ENCODE results near the gene CYB5B. TPM values are rescaled to one million over a fixed set of nuclear protein-coding genes. Genes with fewer than 3 reads are reported as not detected.

The CYB5B gene
- total and polyA plus RNA-seq, 12 donors = 153 to 1,039 (median 465) TPM

DNA sequence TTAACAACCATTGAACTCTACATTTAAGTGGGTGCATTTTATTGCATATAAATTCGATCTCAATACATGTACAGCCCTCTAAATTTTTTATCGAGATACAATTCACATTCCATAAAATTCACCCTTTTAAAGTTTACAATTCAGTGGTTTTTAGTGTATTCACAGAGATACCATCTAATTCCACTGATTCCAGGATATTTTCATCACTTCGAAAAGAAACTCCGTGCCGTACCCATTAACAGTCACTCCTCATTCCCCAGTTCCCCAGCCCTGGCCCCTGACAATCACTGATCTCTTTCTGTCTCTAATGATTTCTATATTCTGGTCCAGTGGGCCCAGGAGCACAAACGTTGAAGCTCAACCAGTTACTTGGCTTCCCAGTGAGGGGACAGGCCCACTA, 61.4 kb downstream of the CYB5B start:
- WGBS, 4 donors = 89 to 94% (median 92%) methylated on average over 6 of the region's 6 CpGs
- Histone ChIP-seq H3K27ac (no peak overlapping the region), H3K27me3 (no peaks in the 10 kb centered on the region), H3K36me3 (replicated peaks in 1 of 2) (no peaks in the 10 kb centered on the region), H3K4me3 (no peak overlapping the region), H3K4me1 (replicated peaks in 1 of 2) (peaks cover 0 to 14% of the 10 kb centered on the region in 2 donors), H3K9me3 (replicated peaks in 1 of 3) (no peaks in the 10 kb centered on the region)
- DNase-seq = no peak
- TF ChIP-seq POLR2A (IDR thresholded peaks at IDR 0.05) = no peak
- TF ChIP-seq, protein P1, sequence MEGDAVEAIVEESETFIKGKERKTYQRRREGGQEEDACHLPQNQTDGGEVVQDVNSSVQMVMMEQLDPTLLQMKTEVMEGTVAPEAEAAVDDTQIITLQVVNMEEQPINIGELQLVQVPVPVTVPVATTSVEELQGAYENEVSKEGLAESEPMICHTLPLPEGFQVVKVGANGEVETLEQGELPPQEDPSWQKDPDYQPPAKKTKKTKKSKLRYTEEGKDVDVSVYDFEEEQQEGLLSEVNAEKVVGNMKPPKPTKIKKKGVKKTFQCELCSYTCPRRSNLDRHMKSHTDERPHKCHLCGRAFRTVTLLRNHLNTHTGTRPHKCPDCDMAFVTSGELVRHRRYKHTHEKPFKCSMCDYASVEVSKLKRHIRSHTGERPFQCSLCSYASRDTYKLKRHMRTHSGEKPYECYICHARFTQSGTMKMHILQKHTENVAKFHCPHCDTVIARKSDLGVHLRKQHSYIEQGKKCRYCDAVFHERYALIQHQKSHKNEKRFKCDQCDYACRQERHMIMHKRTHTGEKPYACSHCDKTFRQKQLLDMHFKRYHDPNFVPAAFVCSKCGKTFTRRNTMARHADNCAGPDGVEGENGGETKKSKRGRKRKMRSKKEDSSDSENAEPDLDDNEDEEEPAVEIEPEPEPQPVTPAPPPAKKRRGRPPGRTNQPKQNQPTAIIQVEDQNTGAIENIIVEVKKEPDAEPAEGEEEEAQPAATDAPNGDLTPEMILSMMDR (IDR thresholded peaks at IDR 0.05) = no peak
- intact Hi-C loops (cut with DNase I) = loop anchor here in 1 of 2 donors (10.0 kb wide), 1 partner anchor 91 kb away; no protein-coding TSS in a partner anchor

DNA sequence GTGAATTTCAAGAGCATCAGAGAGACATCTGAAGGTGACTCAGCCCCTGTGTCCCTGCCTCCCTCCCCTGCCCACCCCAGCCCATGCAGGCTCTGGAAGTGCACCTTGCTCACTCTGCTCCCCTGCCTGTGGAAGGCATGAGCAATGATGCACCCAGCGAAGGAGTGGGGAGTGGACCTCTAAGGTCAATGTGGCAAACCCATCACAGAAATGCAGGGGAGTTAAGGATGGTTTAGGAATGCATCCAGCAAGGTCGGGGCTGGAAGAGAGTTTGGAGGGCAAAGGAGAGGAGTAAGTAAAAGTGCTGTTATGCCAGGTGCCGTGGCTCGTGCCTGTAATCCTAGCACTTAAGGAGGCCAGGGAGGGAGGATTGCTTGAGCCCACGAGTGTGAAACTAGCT, 61.9 kb downstream of the CYB5B start:
- H3K36me3 ChIP-seq (replicated peaks in 1 of 2) = no peaks in the 10 kb centered on the region
- no peak overlapping the region for H3K27ac ChIP-seq
- H3K4me1 ChIP-seq (replicated peaks in 1 of 2) = peaks cover 0 to 14% of the 10 kb centered on the region in 2 donors
- H3K27me3 ChIP-seq = no peaks in the 10 kb centered on the region
- intact Hi-C loops (cut with DNase I) = loop anchor here in 1 of 2 donors (10.0 kb wide), 1 partner anchor 91 kb away; no protein-coding TSS in a partner anchor
- DNase-seq = no peak
- 68 to 87% (median 82%) methylated on average over 5 of the region's 5 CpGs for WGBS, 4 donors
- no peak overlapping the region for H3K4me3 ChIP-seq
- no peaks in the 10 kb centered on the region for H3K9me3 ChIP-seq (replicated peaks in 1 of 3)
- TF ChIP-seq, protein P1 (IDR thresholded peaks at IDR 0.05) = no peak
- TF ChIP-seq POLR2A (IDR thresholded peaks at IDR 0.05) = no peak

DNA sequence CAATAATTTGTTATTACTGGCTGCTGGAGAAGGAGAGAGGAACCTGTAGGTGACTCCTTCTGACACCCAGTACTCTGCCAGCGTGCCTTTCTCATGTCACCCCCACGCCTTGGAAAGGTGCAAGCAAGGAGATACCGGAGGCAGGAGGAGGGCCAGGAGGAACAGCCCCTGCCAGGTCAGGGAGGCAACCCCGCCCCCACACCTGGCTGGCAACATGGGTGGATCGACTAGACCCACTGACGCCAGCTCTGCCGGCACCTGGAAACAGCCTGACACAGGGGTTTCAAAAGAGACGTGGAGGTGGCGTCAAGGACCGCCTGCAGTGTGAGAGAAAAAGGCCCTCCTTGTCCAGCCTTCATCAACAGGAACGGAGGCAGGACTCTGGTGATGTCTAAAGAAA, 62.3 kb downstream of the CYB5B start:
- TF ChIP-seq POLR2A (IDR thresholded peaks at IDR 0.05) = no peak
- TF ChIP-seq, protein P1 (IDR thresholded peaks at IDR 0.05) = no peak
- Histone ChIP-seq H3K27me3 (no peaks in the 10 kb centered on the region), H3K27ac (no peak overlapping the region), H3K4me3 (no peak overlapping the region), H3K4me1 (replicated peaks in 1 of 2) (peaks cover 0 to 10% of the 10 kb centered on the region in 2 donors), H3K9me3 (replicated peaks in 1 of 3) (no peaks in the 10 kb centered on the region), H3K36me3 (replicated peaks in 1 of 2) (no peaks in the 10 kb centered on the region)
- no peak for DNase-seq
- intact Hi-C loops (cut with DNase I) = loop anchor here in 1 of 2 donors (10.0 kb wide), 1 partner anchor 92 kb away; no protein-coding TSS in a partner anchor
- 86 to 93% (median 91%) methylated on average over 8 to 11 of the region's 11 CpGs for WGBS, 4 donors

DNA sequence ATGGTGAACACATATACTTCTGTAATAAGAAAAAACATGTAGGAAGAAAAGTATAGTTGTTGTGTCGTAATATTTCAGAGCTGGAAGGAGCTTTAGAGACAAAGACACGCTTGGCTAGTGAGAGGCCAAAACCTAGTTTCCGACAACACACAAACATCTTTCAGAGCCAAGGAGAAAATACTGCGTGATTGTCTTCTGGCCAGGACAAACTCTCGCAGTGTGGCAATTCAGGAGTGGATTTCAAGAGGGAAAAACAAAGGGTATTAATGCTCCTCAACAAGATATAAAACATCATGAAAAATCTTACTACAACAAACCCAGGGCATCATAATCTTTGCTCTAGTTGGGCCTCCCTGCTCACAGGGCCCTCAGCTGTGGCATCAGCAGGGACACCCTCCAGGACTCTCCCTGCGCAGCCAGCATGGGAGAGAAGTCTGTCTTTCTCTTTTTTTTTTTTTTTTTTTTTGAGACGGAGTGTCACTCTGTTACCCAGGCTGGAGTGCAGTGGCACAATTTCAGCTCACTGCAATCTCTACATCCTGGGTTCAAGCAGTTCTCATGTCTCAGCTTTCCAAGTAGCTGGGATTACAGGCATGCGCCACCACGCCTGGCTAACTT, 66.4 kb downstream of the CYB5B start:
- no peaks in the 10 kb centered on the region for H3K36me3 ChIP-seq (replicated peaks in 1 of 2)
- 89 to 94% (median 91%) methylated on average over 9 of the region's 9 CpGs for WGBS, 4 donors
- no peak overlapping the region for H3K27ac ChIP-seq
- intact Hi-C loops (cut with DNase I) = loop anchor here in 1 of 2 donors (10.0 kb wide), 1 partner anchor 64 kb away; no protein-coding TSS in a partner anchor
- no peaks in the 10 kb centered on the region for H3K9me3 ChIP-seq (replicated peaks in 1 of 3)
- H3K27me3 ChIP-seq = no peaks in the 10 kb centered on the region
- H3K4me3 ChIP-seq = no peak overlapping the region
- TF ChIP-seq, protein P1 (IDR thresholded peaks at IDR 0.05) = no peak
- no peak for TF ChIP-seq POLR2A (IDR thresholded peaks at IDR 0.05)
- no peaks in the 10 kb centered on the region for H3K4me1 ChIP-seq (replicated peaks in 1 of 2)
- DNase-seq = no peak
